Prostate gland (tissue), 2 donors: ENCODE measurements around the gene DNM2.

Experiments
- POLR2AphosphoS5 ChIP-seq: sonication (generic); formaldehyde crosslinking; IDR thresholded peaks from one replicate; pipeline ENCODE4 v1.6.1; 2017; ENCODE audit warnings: antibody characterized with exemption
- TF ChIP-seq, protein P1 (sequence below), 4 experiments: fragments of 200-600 bp in 2 of 4; fragments of 450-650 bp in 2 of 4; sonication (generic) in 2 of 4; IDR thresholded peaks; 1 replicate in 3 of 4; 2 replicates in 1 of 4; pipeline ENCODE4 v1.5.1; 2016 to 2019; ENCODE audit warnings: antibody characterized with exemption in 4 of 4, mild to moderate bottlenecking in 2 of 4, moderate library complexity in 2 of 4

DNA sequence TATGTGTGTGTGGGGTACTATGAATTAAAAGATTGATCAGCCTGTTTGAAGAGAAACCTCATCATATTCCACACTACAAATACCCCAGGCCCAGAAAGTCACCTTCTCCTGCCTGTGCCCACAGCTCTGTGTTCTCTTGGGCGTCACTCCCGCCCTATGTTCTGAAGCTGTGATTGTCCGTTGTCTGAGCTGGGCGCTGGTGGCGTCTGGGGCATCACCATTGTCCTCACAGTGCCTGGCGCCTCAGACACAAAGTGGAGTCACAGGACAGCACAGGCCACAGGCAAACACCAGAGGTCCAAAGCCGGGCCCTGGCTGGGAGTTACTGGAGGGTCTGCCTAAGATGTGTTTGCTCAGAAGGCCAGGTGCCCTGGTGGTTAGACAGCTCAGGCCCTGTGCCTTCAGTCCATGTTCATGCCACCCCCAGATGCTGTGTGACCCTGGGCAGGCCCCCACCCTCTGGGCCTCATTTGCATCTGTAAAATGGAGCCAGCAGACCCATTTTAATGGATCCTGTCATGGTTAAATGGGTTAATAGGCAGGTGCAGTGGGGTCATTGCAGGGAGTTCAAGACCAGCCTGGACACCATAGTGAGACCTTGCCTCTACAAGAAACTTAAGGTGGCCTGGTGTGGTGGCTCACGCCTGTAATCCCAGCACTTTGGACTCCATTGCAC, 34.5 kb downstream of the DNM2 start:
- TF ChIP-seq, protein P1, sequence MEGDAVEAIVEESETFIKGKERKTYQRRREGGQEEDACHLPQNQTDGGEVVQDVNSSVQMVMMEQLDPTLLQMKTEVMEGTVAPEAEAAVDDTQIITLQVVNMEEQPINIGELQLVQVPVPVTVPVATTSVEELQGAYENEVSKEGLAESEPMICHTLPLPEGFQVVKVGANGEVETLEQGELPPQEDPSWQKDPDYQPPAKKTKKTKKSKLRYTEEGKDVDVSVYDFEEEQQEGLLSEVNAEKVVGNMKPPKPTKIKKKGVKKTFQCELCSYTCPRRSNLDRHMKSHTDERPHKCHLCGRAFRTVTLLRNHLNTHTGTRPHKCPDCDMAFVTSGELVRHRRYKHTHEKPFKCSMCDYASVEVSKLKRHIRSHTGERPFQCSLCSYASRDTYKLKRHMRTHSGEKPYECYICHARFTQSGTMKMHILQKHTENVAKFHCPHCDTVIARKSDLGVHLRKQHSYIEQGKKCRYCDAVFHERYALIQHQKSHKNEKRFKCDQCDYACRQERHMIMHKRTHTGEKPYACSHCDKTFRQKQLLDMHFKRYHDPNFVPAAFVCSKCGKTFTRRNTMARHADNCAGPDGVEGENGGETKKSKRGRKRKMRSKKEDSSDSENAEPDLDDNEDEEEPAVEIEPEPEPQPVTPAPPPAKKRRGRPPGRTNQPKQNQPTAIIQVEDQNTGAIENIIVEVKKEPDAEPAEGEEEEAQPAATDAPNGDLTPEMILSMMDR (IDR thresholded peaks at IDR 0.05): no peak
- TF ChIP-seq POLR2AphosphoS5: no peak
